Activated CD4-positive, alpha-beta T cell treated with anti-CD3 and anti-CD28 coated beads, Interleukin-2, amount 50 U/mL, for 16 hours (primary cell): Measurements from ENCODE around the gene SPSB4.
A peak's percentile ranks its signal among the peaks of the same experiment; 100 is the strongest.

ENCODE experiments used
- DNase-seq: peaks from one replicate; pipeline ENCODE4 v3.0.0-alpha.2; 2020

The SPSB4 gene

GRCh38 chr3:141050576-141051442 lies at the start of gene SPSB4:
SPSB4 (plus strand) TSS chr3:141051347; CDS start chr3:141066105, 14,758 bp downstream.
- peak; percentile 28 for DNase-seq

- no peak for DNase-seq
Observed at GRCh38 chr3:141006344-141006743, 44.8 kb upstream of the SPSB4 start.

DNA sequence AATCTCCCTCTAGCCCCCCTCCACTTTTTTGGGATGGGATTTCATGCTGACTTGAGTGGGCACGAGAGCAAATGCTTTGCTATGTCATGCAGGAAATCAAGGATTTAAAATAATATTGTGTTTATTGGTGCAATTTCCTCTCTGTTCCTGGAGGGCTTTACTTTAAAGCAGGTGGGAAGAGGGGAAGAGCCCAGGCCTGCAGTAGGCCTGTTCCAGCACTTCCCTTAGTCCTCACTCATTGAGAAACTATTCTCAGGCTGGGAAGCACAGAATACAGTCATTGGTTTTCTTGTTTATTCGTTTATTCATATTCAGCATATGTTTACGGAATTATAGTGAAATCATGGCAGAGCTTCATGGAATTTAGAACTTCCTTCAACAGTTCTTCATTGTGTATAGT lies 41.7 kb upstream of the SPSB4 start:
- DNase-seq: no peak

DNA sequence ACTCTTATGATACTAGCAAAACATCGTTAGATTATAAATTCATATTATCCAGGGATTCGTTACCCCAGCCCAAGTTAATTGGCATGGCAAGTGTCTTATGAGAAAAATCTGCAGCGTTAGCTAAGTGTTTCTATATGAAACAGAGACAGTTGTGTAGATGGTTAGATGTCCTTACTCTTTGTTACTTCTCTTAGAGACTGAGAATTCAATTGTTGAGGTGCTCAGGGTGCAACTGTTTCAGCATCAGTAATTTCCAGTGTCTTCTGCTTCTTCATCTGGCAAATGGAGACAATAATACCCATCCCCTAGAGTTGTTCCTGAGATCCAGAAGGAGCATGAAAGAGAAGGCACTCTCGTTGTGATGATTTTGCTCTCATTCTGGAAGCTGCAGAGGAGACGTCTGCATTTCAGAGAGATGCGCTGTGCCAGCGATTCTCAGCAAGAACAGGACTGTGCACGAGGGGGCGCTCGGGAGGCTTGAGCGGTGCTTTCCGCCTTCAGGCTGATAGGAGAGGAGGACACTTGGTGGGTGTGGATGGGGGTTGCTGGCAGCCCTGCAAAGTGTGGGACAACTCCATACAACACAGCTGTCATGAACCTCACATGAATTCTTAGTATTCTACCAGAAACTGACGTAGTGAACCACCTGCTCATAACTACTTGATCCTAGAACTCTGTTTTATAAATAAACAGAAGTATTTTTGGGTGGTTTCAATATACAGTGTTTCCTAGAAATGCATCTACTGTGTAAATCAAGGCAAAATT lies 39.7 kb upstream of the SPSB4 start:
- peak; percentile 70 for DNase-seq

DNA sequence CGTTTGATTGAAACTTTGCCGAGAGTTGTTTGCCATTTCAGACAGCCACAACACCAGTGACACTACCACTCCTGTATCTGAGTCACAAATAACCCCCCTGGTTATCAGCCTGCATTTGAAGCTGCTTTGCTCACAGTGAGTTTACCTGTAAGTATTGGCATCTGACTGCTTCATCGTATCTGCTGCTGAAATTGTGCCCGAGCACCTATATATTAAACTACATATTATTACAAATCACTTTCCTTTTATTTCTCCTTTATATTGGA lies 39.2 kb upstream of the SPSB4 start:
- DNase-seq: no peak

DNA sequence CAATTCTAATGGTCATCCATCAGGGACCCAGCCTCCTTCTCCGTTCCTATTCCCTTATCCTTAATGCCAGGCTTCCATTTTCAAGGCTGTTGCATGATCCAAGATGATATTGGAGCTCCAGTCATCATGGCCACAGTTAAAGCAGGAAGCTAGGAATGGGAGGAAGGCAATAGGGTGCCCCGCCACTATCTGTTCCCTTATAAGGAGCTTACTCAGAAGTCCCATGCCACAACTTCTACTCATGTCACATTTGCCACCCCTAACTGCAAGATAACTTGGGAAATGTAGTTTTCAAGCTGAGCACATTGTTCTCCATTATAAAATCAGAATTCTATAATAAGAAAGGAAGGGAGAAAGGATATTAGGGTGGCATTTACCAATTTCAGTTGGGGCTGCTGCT lies 38.6 kb upstream of the SPSB4 start:
- no peak for DNase-seq

DNA sequence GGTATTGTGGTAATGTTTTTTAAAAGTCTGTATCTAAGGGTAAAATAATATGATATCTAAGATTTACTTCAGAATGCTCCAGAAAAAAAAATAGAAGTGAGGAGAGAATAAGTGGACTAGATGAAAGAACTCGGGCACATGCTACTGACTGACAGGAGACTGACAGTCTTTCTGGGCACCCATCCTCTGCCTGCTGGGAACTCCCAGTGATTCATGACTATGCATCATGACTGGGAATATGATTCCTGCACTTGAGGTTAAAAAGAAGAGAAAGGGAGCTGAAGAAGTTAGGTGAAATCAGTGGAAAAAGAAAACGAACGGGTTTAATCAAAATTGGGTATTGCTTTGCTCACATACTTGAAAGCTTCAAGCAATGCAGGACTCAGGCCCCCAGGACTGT lies 35.7 kb upstream of the SPSB4 start:
- no peak for DNase-seq

GRCh38 chr3:141017366-141018322 lies 33.5 kb upstream of the SPSB4 start:
- peak; percentile 64 for DNase-seq

DNA sequence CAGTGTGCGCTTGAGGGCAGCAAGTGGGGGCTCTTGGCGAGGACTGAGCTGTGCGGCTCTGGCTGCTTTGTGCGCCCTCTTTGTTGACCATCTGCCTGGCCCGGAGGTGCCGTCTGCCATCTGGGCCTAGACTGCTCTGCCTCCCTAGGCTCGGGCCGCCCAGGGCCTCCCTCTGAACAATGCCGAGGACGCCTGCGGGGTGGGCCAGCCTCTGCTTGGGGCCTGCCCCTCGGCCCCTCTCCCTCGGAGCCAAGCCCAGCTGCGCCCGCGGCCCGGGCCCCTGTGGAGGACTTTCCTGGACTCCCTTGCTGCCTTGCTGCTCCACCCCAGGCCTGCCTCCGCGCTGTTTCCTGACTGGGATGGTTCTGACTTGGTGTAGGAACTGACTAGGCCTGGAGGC lies 31.9 kb upstream of the SPSB4 start:
- no peak for DNase-seq

DNA sequence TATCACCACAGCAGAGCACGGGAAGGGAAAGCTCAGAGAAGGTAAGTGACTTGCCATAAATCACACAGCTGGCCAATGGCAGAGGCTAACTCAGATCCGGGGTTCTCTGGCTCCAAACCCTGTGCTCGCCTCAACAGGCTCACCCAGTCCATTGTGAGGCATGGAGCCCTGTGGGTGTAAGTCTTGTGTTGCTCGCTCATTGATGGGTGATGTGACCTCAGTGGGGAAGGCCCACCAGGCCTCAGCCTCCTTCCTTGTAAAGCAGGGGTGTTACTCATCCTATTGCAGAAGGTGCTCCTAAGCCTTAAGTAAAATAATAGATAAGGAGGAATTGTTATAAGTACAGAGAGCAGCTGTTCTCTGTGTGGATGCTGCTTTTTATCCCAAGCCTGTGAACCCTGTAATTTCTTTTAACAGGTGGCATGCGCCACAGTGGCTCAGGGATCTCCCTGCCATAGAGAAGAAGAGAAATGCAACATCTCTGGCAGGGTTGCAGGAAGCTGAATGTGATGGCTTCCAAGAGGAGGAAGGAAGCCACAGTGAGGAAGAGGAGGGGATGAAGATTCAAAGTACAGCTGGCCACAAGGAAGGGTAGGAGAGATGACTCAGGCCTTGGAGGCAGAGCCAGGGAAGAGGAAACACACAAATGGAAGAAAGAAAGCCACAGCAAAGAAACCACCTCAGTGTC lies 30.9 kb upstream of the SPSB4 start:
- no peak for DNase-seq

GRCh38 chr3:141021261-141021660 lies 29.9 kb upstream of the SPSB4 start:
- no peak for DNase-seq

- DNase-seq: no peak
Observed at GRCh38 chr3:141030296-141030695, 20.9 kb upstream of the SPSB4 start.

- no peak for DNase-seq
Observed at GRCh38 chr3:141039589-141039988, 11.6 kb upstream of the SPSB4 start.

- DNase-seq: no peak
Observed at GRCh38 chr3:141044695-141045641, 6.2 kb upstream of the SPSB4 start.

DNA sequence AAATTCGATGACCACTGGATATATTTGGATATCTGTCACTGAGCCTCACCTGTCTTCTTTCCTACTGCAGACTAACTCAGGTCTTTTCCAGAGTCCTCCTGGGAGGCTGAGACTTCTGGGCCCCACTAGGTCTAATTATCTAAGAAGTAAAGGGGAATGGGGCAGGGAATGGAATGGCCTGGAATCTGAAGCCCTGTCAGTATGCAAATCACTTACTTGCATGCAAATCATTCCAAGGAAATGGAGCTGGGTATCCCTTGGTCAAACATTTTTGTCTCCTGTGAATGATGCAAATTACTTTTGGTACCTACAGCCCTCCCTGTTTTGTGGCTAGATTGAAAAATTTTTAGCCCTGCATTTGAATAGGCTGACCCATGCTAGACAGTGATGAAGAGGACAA lies 5.3 kb upstream of the SPSB4 start:
- DNase-seq: no peak

DNA sequence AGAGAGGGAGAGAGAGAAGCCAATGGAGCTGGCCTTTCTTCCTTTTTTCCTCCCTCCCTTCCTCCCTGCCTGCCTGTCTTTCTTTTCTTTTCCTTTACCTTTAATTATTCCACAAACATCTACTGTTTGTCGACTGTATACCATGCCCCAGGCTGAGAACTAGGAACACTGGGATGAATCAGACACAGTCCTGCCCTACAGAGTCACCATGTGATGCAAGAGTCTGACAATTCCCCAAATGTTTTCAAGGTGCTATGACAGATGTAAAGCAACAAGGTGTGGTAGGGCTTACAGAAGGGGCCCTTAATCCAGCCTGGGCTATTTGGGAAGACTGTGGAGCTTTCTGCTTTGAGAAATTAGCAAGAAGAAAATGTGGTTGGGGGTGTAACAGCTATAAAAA lies 4.0 kb upstream of the SPSB4 start:
- no peak for DNase-seq

DNA sequence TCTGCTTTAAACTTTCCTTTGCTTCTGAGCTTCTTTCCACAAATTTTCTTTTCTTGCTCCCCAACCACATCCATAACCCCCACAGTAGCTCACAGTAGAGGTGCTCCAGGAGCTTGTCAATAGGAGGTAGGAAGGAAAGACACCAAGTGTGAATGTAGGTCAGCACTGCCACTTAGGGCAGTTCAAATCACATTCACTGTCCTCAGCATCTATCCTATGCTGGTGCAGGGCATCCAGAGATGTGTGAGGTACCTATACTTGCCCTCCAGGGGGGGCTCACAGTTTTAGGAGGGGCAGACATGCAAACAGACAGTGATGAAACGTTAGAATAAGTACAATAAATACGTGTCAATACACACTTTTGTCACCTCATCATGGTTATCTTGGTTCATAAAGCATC lies 1.5 kb upstream of the SPSB4 start:
- peak; percentile 15 for DNase-seq

GRCh38 chr3:141051443-141052200 lies 475 bp downstream of the SPSB4 start:
- no peak for DNase-seq

DNA sequence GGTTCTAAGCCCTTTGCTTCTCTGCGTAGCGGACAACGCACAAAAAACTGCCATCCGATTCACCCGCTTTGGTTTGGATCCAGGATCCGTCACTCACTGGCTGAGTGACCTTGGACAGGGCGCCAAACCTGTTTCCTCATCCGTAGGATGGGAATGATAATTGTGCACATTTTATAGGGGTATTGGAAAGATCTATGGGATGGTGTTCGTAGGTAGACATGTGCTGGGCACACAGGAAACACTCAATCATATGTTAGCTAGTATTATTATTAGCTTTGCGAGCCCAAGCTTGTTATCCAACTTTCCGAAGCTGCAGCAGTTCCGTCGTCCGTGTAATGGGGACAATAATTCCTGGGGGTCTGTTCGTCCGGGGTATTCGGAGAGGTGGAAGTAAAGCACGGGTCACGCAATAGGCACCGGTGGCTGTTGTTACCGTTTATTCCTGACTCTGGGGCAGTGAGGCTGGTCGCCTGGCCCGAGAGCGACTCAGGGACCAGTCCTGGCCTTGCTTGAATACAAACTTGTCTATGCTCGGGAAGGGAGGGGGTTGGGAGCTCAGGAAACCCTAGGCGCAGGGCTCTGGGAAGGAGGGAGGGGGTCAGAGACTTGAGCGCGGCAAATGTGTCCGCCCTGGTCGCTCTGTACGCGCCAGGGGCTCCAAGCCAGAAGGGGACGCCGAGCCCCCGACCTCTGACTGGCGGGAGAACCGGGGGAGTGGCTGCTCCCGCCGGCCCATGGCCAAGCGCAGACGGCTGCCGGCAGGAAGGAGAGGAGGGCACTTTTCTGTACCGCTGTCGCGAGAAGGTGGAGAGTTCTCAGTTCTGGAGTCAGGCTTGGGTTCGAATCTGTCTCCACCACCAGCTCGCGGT lies 1.3 kb downstream of the SPSB4 start:
- no peak for DNase-seq

DNA sequence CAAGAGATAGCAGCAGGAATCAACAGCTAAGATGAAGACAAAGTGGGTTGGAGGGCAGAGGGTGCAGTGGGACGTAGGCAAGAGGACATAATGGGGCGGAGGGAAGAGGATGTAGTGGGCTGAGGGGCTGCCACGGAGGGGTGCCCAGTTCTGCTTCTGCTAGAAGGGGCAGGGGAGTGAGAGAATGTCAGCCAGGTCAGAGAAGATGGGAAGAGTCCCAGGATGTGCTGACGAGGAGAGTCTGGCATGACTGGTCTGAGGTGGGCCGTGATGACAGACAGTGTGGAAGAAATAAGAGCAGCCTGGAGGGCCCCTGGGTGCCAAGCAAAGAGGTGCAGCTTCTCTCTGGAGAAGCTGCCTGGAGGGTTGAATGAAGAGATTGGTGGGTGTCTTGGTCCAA lies 4.0 kb downstream of the SPSB4 start:
- DNase-seq: no peak
